DMS114 treated with DMSO at 0.1 percent for 48 hours (cell line): ENCODE data around the gene STX17.
"Not testable (repeated sequence)": the region's sequence is repeated elsewhere in the genome, so short reads cannot be mapped to it uniquely, and the experiment has no call there.

Experiments
- DNase-seq: peaks from one replicate; lab custom pipeline; 2025; ENCODE audit not compliant: unreplicated experiment; lab: John Stamatoyannopoulos, UW

STX17 gene

DNA sequence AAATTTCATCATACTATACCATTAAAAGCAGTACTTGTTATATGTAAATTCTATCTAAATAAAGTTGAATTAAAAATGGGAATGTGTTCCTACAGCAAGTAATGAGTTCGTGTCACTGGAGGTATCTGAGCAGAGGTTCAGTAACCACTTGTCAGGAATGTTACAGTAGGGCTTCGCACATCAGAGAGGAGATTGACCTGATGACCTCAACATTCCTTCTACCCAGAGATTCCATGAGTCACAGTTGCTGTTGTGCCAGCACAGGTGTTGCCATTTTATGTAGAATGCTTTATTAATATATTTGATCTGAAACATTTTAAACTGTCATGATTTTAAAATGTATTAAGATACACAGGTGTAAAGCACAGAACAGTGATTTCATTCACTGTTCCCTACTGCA is 60.3 kb downstream of the STX17 start:
- no peak for DNase-seq

DNA sequence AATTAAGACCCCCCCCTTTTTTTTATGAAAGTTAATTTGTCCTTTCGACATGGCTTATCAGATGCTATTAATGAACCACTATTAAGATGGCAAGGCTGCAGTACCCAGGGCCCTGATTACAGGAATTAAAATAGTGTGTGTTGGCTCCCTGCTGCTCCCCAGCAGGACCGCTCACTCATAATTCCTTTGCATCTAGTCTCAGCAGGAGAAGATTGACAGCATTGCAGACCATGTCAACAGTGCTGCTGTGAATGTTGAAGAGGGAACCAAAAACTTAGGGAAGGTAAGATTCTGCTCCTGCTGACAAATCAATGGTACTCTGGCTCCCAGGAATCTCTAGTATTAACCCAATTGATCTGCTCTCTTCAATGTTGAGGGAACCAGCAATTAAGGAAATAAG is 61.0 kb downstream of the STX17 start:
- DNase-seq = no peak

GRCh38 chr9:99970481-99970880 is 64.0 kb downstream of the STX17 start:
- DNase-seq = no peak

- DNase-seq = no peak
Observed at GRCh38 chr9:99971410-99971809, 65.0 kb downstream of the STX17 start.

GRCh38 chr9:99973455-99973854 is 67.0 kb downstream of the STX17 start:
- no peak for DNase-seq

- no peak for DNase-seq
Observed at GRCh38 chr9:99977033-99977792, 70.8 kb downstream of the STX17 start.

DNA sequence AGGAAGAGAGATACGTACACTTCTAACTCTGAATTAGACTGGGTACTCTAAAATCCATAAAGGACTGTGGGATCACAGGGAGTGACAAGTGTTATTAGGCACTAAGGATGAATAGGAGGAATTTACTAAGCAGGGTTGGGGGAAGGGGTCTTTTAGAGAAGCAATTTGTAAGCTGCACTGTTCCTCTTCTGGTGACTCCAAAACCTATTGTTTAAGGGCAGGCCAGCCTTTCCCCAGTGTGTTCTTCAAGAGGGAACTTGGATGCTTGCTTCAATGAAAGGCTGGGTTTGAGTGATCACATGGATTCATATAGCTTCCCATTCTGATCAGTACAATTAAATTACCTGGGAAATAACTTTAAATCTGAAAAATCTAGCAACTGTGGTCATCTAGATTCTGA is 71.8 kb downstream of the STX17 start:
- no peak for DNase-seq

- DNase-seq = no peak
Observed at GRCh38 chr9:99980598-99980997, 74.1 kb downstream of the STX17 start.

DNA sequence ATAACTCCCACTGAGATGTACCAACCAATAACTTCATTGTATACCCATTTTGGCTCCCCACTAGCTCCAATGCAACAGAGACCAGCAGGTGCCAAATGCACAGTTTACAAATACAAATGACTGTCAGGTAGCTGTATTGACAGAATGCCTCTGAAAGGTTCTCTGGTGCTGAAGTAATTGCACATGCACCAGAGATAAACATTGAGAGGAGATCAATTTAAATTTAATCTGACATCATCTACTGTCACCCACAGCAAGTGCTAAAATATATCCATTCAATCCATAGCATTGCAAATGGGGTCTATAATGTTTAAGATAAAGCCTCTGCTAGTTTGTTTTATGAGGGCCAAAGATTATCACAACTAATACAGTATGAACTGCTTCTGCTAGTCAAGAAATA is 80.2 kb downstream of the STX17 start:
- DNase-seq = no peak

DNA sequence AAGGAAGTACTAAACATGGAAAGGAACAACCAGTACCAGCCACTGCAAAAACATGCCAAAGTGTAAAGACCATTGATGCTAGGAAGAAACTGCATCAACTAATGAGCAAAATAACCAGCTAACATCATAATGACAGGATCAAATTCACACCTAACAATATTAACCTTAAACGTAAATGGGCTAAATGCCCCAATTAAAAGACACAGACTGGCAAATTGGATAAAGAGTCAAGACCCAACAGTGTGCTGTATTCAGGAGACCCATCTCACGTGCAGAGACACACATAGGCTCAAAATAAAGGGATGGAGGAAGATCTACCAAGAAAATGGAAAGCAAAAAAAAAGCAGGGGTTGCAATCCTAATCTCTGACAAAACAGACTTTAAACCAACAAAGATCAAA is 84.1 kb downstream of the STX17 start:
- not testable (repeated sequence) for DNase-seq

- DNase-seq = no peak
Observed at GRCh38 chr9:99998266-99998665, 91.8 kb downstream of the STX17 start.

DNA sequence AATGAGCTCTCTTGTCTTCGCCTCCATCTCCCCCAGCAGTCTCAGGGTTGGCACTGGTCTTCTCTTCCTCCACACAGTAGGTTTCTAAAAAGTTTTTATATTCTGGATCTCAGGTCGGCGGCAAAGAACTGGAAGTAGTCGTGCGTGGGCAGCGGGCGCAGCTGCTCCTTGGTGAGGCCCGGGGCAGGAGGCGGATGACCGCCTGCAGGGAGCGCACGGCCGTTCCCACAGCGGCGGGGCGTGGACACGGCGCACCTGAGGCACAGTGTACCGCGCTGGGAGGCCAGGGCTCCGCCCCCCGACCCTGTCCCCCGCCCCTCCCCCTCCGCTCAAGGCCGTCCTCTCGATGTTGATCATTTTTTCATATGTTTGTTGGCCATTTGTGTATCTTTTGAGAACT is 92.4 kb downstream of the STX17 start:
- no peak for DNase-seq

GRCh38 chr9:99999797-100000196 is 93.3 kb downstream of the STX17 start:
- DNase-seq = no peak

DNA sequence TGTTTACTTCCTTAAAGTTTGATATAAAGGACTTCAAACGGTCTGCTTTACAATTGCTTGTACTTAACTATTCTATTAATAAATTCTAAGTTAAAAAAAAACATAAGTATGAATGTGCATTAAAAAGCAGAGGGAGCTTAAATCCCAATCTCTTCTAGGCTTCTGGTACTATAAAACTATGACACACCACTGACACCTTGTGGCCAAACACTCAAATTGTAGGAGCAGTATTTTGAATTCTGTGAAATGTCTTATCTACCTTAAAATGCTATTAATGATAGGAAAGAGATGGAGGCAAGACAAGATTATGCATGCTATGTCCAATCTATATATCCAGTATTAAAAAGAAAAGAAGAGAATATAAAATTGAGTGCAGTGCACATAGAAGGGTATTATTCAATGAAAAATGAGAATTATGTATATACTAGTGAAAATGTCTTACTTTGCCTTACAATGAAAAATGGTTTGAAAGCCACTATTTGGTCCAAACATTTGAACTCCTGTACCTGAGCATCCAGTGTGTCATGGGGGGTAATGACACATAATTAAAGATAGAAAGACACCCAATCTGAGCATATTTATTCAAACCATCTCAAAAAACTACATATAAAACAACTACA is 104.7 kb downstream of the STX17 start:
- peak; percentile 43 for DNase-seq

- DNase-seq = no peak
Observed at GRCh38 chr9:100012279-100012678, 105.8 kb downstream of the STX17 start.

DNA sequence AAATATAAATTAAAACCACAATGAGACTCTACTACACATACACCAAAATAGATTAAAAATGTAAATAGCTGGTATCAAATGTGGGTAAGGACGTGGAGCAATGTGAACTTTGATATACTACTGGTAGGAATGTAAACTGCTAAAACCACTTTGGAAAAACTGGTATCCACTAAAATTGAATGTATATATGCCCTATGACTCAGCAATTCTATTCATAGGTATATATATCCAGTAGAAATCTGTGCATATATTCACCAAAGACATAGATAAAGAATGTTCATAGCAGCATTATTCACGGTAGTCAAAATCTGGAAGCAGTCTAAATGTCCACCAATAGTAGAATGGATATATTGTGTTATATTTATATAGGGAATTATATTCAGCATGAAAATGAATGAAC is 107.1 kb downstream of the STX17 start:
- no peak for DNase-seq

GRCh38 chr9:100014846-100015245 is 108.4 kb downstream of the STX17 start:
- DNase-seq = no peak

DNA sequence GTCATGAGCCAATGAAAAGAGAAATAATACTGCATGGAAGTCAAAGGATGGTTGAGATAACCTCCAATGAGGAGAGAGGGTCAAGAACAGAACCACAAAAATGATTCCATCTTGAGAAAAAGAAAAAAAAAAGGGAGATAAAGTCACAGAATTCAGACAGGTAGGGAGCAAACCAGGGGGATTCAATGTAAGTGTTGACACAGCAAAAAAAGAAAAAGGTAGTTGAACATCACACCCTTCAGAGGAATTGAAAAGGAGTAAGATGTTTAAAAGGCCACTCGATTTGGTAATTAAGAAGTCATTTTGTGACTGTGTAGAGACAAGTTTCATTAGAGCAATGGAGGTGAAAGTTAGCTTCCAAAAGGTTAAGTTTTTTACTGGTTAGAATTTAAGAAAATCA is 113.1 kb downstream of the STX17 start:
- DNase-seq = no peak
